Lower leg skin (tissue), 3 donors: Measurements from ENCODE around the gene KCNJ6.

ENCODE experiments used
- CTCF ChIP-seq, 3 donors: fragments of 450-650 bp; IDR thresholded peaks; one replicate each; pipeline ENCODE4 v1.5.1; 2016; ENCODE audit warnings: antibody characterized with exemption in 3 of 3, mild to moderate bottlenecking in 3 of 3, moderate library complexity in 2 of 3
- POLR2A ChIP-seq, 2 donors: fragments of 450-650 bp; IDR thresholded peaks; one replicate each; pipeline ENCODE4 v1.6.1; 2016 to 2017; ENCODE audit warnings: antibody characterized with exemption in 2 of 2, mild to moderate bottlenecking in 1 of 2, moderate library complexity in 1 of 2

DNA sequence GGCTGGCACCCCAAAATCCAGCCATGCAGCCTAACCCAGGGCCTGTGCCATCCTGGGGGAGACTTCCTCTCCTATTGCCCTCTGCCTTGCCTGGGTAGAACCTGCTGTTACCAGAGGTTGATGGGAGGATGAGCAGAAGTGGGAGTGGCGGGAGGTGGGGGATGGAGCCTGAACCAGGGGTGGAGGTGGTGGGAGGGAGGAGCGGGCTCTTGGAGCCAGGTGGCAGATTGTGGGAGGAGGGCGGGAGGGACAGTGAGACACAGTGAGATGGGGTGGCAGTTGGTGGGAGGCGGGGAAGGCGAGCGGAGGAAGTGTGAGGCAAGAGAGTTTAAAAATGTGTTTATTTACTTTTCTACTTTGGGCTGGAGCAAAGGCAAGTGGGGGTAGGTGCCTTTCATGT lies 87.3 kb downstream of the KCNJ6 start:
- TF ChIP-seq POLR2A (IDR thresholded peaks at IDR 0.05) (no peak), CTCF (IDR thresholded peaks at IDR 0.05) (no peak)
